ENCODE data around the gene MPND.
A peak's percentile ranks its signal among the peaks of the same experiment; 100 is the strongest.

MPND gene

GRCh38 chr19:4343370-4344307, at the start of gene MPND:
Gene MPND (plus strand): TSS chr19:4343562. CDS start chr19:4343594, 32 bp downstream.
- peak; percentile 80 for DNase-seq

DNA sequence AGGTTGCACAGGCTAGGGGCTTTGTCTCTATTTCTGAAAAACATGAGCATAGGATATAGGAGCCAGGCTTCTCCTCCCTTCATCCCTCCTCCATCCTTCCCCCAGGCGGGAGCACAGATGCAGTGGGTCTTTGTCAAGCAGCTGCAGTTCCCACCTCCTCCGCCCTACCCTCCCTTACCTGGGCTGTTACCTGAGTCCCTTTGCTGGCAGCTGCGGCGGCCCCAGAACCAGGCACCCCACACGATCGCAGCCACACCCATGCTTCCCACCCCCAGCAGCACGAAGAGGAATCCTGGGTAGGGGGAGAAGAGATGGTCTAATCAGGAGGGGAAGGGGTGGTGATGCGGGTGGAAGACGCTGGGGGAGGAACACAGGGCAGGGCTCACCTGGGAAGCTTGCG, 49.0 kb upstream of the MPND start:
- no peak for DNase-seq

DNA sequence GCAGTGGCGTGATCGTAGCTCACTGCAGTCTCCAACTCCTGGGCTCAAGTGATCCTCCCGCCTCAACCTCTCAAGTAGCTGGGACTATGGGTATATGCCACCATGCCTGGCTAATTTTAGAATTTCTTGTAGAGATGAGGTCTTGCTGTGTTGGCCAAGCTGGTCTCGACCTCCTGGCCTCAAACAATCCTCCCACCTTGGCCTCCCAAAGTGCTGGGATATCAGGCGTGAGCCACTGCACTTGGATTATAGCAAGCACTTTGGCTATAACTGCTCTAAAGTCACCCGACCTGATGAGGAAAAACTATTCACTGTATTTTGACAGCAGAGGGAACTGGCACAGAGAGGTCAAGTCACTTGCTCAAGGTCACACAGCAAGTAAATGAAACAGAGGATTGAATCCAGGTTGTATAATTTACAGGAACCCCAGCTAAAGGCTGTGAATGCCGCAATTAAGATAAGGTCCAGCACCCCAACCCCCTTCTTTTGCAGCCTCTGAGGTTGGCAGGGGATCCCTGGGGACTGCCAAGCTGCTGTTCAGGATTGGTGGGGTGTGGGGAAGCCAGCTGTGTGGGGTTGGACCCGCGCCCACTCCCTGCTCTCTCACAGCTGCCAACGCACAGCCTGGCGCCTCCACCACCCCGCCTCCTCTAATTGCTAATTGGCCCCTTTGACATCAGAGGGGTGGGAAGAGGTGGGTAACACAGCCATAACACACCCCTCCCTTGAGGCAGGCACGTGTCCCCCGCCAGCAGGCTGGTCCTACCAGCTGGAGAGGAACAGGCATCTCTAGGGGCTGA, 47.2 kb upstream of the MPND start:
- DNase-seq: no peak

- no peak for DNase-seq
Observed at GRCh38 chr19:4297901-4298809, 45.2 kb upstream of the MPND start.

GRCh38 chr19:4298810-4299550, 44.4 kb upstream of the MPND start:
- no peak for DNase-seq

GRCh38 chr19:4300589-4300988, 42.8 kb upstream of the MPND start:
- no peak for DNase-seq

GRCh38 chr19:4301590-4302242, 41.6 kb upstream of the MPND start:
- DNase-seq: no peak

GRCh38 chr19:4302243-4302640, 41.1 kb upstream of the MPND start, which contains the start of gene TMIGD2:
Gene TMIGD2 (minus strand): TSS chr19:4302389. CDS start chr19:4302385, 4 bp downstream.
- DNase-seq: no peak

DNA sequence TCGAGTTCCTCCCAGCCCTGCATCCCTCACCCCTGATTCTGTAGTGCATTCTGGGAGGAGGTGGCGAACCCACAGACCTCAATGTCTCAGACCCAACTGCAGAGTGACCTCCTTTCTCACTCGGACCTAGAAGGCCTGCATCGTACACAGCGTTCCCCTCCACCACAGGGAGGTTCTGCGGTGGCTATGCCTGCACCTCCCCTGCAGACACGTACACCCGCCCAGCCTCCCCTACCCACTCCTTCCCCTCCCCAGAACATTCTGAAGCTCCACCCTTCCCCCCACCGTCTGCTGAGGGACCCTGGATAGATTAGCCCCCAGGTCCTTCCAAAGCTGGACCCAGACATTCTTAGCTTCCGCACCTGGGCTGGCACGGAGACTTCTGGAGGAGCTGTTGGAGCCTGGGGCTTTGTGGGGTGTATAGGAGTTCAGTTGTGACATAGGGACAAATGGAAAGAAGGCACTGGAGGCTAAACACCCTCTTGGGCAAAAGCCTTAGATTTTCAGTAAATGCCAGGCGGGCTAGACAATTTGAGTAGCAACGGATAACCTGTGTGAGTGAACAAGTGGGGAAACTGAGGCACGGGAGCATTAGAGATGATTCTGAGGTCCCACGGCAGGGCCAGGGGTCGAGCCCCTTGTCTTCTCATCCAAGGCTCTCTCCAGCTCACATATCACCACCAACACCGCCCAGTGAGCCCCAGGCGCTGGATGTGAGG, 39.4 kb upstream of the MPND start:
- no peak for DNase-seq

DNA sequence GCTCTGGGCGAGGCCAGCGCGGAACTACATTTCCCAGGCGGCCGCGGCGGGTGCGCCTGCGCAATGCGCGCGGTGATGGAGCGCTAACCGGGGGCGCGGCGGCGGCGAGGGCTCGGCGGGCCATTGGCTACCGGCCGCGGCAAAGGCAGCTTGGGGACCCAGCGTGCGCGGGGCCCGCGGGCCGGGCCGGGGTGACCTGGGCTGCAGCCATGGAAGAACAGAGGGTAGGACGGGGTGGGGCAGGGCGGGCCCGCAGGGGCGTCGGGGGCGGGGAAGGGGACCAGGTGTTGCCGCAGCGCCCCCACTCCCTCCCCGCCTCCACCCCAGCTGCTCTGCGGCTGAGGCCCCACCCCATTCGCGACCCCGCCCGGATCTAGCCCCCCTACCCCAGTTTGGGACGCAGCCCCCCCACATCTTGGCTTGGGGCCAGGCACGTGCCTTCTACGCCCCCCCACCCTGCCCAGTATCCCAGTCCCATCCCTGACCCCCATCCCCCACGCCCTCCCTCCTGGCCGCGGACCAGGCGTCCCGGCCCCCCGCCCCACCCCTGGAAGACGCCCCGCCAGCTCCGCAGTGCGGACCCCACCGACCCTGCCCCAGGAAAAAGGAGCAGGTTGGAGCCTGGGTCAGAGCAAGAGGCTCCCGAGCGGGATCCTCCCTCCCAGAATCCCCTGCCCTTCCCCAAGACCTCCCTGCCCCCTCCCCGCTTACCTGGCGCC, 38.7 kb upstream of the MPND start, which contains the start of gene FSD1:
TSS of gene FSD1 (plus strand) at position 61 of the 719 bp plus-strand sequence. CDS start at position 210, 149 bp downstream.
- peak; percentile 59 for DNase-seq

- DNase-seq: no peak
Observed at GRCh38 chr19:4305257-4305612, 38.1 kb upstream of the MPND start.

- DNase-seq: no peak
Observed at GRCh38 chr19:4305659-4306058, 37.7 kb upstream of the MPND start.

DNA sequence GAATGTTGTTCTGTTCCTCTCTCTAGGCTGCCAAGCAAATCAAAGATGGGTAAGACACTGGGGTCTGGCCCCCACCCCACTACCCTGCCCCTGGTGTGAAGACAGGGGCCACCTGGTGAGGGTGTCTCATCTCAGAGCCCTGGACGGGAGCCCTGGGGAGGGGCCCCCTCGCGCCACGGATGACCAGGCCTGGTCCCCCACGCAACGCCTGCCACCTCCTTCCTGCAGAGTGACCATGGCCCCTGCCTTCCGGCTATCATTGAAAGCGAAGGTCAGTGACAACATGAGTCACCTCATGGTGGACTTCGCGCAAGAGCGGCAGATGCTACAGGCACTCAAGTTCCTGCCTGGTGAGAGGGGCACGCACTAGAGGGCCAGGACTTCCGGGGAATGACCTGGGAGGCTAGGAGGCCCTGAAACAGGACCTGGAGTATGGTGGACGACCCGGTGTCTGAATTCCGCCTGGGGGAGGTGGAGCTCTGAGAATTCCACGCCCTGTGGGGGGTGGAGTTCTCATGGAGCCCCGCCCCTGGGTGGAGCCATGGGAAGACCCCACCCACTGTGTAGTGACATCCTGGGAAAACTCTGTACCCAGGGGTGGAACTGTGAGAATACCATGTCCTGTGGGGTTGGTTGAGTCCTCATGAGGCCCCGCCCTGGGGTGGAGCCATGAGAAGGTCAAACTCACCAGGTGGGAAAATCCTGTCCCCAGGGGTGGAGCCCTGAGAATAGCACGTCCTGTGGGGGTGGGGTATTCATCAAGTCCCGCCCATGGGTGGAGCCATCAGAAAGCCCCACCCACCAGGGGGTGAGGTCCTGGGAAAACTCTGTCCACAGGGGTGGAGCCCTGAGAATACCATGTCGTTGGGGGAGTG, 32.9 kb upstream of the MPND start:
- no peak for DNase-seq

GRCh38 chr19:4313847-4314490, 29.4 kb upstream of the MPND start:
- no peak for DNase-seq

DNA sequence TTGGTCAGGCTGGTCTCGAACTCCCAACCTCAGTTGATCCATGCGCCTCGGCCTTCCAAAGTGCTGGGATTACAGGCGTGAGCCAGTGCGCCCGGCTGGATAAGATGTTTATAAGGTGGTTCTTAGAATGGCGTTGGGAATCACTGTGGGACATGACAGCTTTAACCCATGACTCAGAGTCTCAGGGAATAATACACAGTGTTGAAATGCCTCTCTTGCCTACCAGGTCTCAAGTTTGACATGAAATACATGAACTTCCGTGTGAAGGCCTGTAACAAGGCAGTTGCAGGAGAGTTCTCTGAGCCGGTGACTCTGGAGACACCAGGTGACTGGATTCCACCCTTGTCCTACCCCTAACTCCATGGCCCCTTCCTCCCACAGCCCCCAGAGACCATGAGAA, 26.4 kb upstream of the MPND start:
- no peak for DNase-seq

DNA sequence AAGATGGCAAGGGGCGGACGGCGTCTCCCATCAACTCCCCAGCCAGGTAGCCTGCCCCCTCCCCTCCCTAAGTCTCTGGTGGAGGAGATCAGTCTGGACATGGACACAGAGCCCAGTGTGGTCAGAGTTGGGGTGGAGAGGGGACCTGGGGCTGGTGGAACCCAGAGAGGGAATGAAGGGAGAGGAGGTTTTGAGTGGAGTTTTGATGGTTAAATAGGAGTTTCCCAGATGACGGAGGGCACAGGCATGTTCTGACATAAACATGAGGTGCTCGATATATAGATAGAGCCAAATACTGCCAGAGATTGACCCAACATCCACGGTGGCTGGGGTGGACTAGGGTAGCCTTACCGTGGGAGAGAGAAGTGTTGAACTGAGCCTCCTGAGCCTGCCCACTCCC, 24.9 kb upstream of the MPND start:
- no peak for DNase-seq

GRCh38 chr19:4319067-4319718, 24.2 kb upstream of the MPND start:
- DNase-seq: no peak

DNA sequence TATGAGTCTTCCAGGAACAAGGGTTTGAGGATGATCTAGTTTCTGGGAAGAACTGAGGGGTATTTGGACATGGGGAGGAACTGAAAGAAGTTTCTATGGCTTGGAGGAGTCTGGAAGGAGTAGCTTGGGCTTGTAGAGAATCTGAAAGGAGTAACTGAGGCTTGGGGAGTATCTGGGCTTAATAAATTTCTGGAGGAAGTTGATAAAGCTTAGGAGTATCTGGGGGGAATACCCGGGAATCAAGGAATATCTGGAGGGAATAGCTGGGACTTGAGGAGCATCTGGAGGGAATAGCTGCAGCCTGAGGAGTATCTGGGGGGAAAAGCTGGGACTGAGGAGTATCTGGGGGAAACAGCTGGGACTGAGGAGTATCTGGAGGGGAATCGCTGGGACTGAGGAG, 22.9 kb upstream of the MPND start:
- no peak for DNase-seq
